HepG2 (cell line): ENCODE results near the gene PLEKHH3. TPM values are rescaled to one million over a fixed set of nuclear protein-coding genes. Genes with fewer than 3 reads are reported as not detected.

Experiments
- ATAC-seq: fragments of 200-7000 bp; cut with Tn5 transposase; 3 replicates; pipeline ENCODE4 v1.9.1; 2020; ENCODE audit warnings: mild to moderate bottlenecking, moderate library complexity
- BruUV-seq: library from RNA; stranded (reverse); fragments of 400-500 nt; replicated peaks from 2 replicates; lab custom pipeline; 2021; lab: Mats Ljungman, UMichigan
- CTCF ChIA-PET: fragments of 300-600 bp; formaldehyde crosslinking; extraction: SDS; loops from one replicate; lab custom pipeline; 2021; ENCODE audit warnings: low total read pairs, inconsistent platforms, low intra/inter-chr PET ratio; lab: Yijun Ruan, JAX
- POLR2A ChIA-PET: fragments of 350-600 bp; sonication (Branson Sonifier 250); formaldehyde crosslinking; loops from one replicate; lab custom pipeline; 2020; ENCODE audit warnings: antibody characterized with exemption, inconsistent platforms; lab: Yijun Ruan, JAX
- DNase-seq: peaks from one replicate; pipeline ENCODE4 v3.0.0-alpha.2; 2015; ENCODE audit warnings: low spot score
- FAIRE-seq: peaks from 3 replicates; lab custom pipeline; 2011; peaks lifted over from hg19 to GRCh38; lab: Jason Lieb, UNC
- H2AFZ ChIP-seq: one replicate; pipeline ENCODE4 v1.6.1; 2011; ENCODE audit warnings: low read length, inconsistent platforms
- H3K27ac ChIP-seq: fragments of 300-600 bp; 3 replicates; pipeline ENCODE4 v1.8.0; 2011; ENCODE audit warnings: mixed run types, mild to moderate bottlenecking, mixed read lengths, low read length, inconsistent platforms; ENCODE audit not compliant: insufficient read depth; ENCODE audit errors: extremely low read length
- H3K27me3 ChIP-seq, 2 experiments: fragments of 200-600 bp in 1 of 2; 2 replicates in 1 of 2; 3 replicates in 1 of 2; pipeline versions ENCODE4 v1.6.0 to v1.8.0; 2011; ENCODE audit warnings: low read length in 2 of 2, mild to moderate bottlenecking in 2 of 2, moderate library complexity in 2 of 2, inconsistent platforms in 1 of 2; ENCODE audit not compliant: insufficient read depth in 2 of 2, control insufficient read depth in 1 of 2
- H3K36me3 ChIP-seq, 2 experiments: fragments of 200-600 bp in 1 of 2; replicated peaks in 1 of 2; 2 replicates in 1 of 2; 3 replicates in 1 of 2; pipeline versions ENCODE4 v1.5.1 to v1.8.0; 2011; ENCODE audit warnings: low read length in 2 of 2, inconsistent platforms in 1 of 2; ENCODE audit not compliant: insufficient read depth in 2 of 2, control insufficient read depth in 1 of 2
- H3K4me1 ChIP-seq: 2 replicates; pipeline ENCODE4 v1.5.1; 2012; ENCODE audit warnings: low read length, inconsistent platforms; ENCODE audit not compliant: insufficient read depth
- H3K4me2 ChIP-seq: 2 replicates; pipeline ENCODE4 v1.6.0; 2011; ENCODE audit warnings: low read depth, low read length, inconsistent platforms
- H3K4me3 ChIP-seq, 3 experiments: fragments of 200-600 bp in 1 of 3; sonication (generic), shearing (Covaris generic) in 1 of 3; replicated peaks in 1 of 3; 2 replicates each; pipeline ENCODE4 v1.5.1; 2011 to 2016; ENCODE audit warnings: low read length in 3 of 3, inconsistent platforms in 2 of 3, low read depth in 2 of 3, mild to moderate bottlenecking in 2 of 3, control low read depth in 1 of 3, mixed read lengths in 1 of 3; ENCODE audit not compliant: insufficient read depth in 1 of 3
- H3K79me2 ChIP-seq: one replicate; pipeline ENCODE4 v1.6.1; 2011; ENCODE audit warnings: low read length, inconsistent platforms; ENCODE audit not compliant: insufficient read depth
- H3K9ac ChIP-seq: 2 replicates; pipeline ENCODE4 v1.6.0; 2011; ENCODE audit warnings: mild to moderate bottlenecking, low read depth, low read length, inconsistent platforms; ENCODE audit not compliant: insufficient read depth
- H3K9me3 ChIP-seq: 2 replicates; pipeline ENCODE4 v1.5.1; 2012; ENCODE audit warnings: mild to moderate bottlenecking, low read length
- H4K20me1 ChIP-seq: 2 replicates; pipeline ENCODE4 v1.6.0; 2011; ENCODE audit warnings: inconsistent platforms, mild to moderate bottlenecking, low read length, moderate library complexity; ENCODE audit not compliant: insufficient read depth
- ESRRA ChIP-seq: sonication (generic); formaldehyde crosslinking; IDR thresholded peaks from 2 replicates; pipeline ENCODE4 v1.5.1; 2020; ENCODE audit warnings: mild to moderate bottlenecking, low read depth, missing genetic modification reagents
- GATA4 ChIP-seq: sonication (generic); IDR thresholded peaks from 2 replicates; pipeline ENCODE4 v1.6.1; 2016; ENCODE audit warnings: antibody characterized with exemption, low read depth, borderline replicate concordance
- HOMEZ ChIP-seq: IDR thresholded peaks from 2 replicates; pipeline ENCODE4 v1.6.1; 2016; ENCODE audit warnings: low read depth
- TRIM24 ChIP-seq: sonication (generic); formaldehyde crosslinking; IDR thresholded peaks from 2 replicates; pipeline ENCODE4 v1.8.0; 2022; ENCODE audit warnings: mild to moderate bottlenecking, missing genetic modification reagents
- ZNF7 ChIP-seq: IDR thresholded peaks from 2 replicates; pipeline ENCODE4 v1.6.1; 2016; ENCODE audit warnings: missing biosample characterization, missing genetic modification reagents
- WGBS: methylation state at CpG from one replicate; pipeline ENCODE4 v1.1.6; 2017; ENCODE audit warnings: low lambda C conversion rate; 5-methylcytosine and 5-hydroxymethylcytosine counted together
- in situ Hi-C: cut with HindIII; loops from 2 replicates; pipeline ENCODE4 v1.10.0; 2017; ENCODE audit warnings: low pct_unique_long_range_greater_than_20kb; ENCODE audit not compliant: extremely low pct_ligation_motif_present
- intact Hi-C: fragments of 100-400 bp; cut with micrococcal nuclease; formaldehyde crosslinking; loops from one replicate; pipeline ENCODE4 v1.10.0; 2022; ENCODE audit not compliant: unreplicated experiment
- polyA plus RNA-seq, 8 experiments: library from polyadenylated mRNA; depleted of rRNA in 3 of 8; stranded (reverse) in 7 of 8; unstranded in 1 of 8; fragments of >200 nt; fragmentation: Illumina TruSeq in 4 of 8; extraction: Trizol in 4 of 8; gene quantifications; 2 replicates each; pipeline versions ENCODE4 v1.2.1 to v1.2.3, GENCODE V29; 2011 to 2016; ENCODE audit warnings: low read depth in 4 of 8, missing spikeins in 1 of 8, mixed read lengths in 1 of 8; ENCODE audit not compliant: insufficient read depth in 1 of 8
- total RNA-seq, 5 experiments: library from RNA; depleted of rRNA; stranded (reverse); fragments of >200 nt; fragmentation: Illumina TruSeq; extraction: Trizol; gene quantifications; 2 replicates each; pipeline ENCODE4 v1.2.3, GENCODE V29; 2016; ENCODE audit warnings: low read depth in 1 of 5
- TF ChIP-seq, protein P1 (sequence below): sonication (generic); formaldehyde crosslinking; IDR thresholded peaks from 2 replicates; pipeline ENCODE4 v1.5.0; 2020; ENCODE audit warnings: mild to moderate bottlenecking, missing genetic modification reagents

Gene PLEKHH3
- total and polyA plus RNA-seq, 2 of the 13 experiments (the other 11 are each of a cell fraction or from before 2014, with no cell fraction given) = 6.0 to 19.9 TPM

GRCh38 chr17:42651392-42651791 is 25.4 kb downstream of the PLEKHH3 start:
- intact Hi-C loops = no loop called here
- in situ Hi-C loops = no loop called here
- peaks cover 0 to 9% of the 10 kb centered on the region in 2 experiments; a peak in 3 of 5 replicates for H3K27me3 ChIP-seq
- ChIA-PET POLR2A (interaction anchor here (0.6 to 0.8 kb wide), 2 partner anchors 11 to 42 kb away, joined by 3 to 5 read pairs; partner anchors contain the start of genes RETREG3 and TUBG1), CTCF (no interaction called here)
- no peaks in the 10 kb centered on the region for H3K9me3 ChIP-seq
- H3K4me1 ChIP-seq = peaks cover 33% of the 10 kb centered on the region
- no peak overlapping the region for H3K9ac ChIP-seq
- no peak; the same call in 2 of the 3 replicates for ATAC-seq
- H3K79me2 ChIP-seq = no peaks in the 10 kb centered on the region
- H3K4me3 ChIP-seq = no peak overlapping the region
- no peaks in the 10 kb centered on the region for H4K20me1 ChIP-seq
- 48% methylated on average over 4 of the region's 4 CpGs for WGBS
- DNase-seq = no peak
- no peak overlapping the region for H3K27ac ChIP-seq
- no peak overlapping the region for H3K4me2 ChIP-seq
- BruUV-seq = no TSS peak
- FAIRE-seq = no peak
- no peak overlapping the region for H2AFZ ChIP-seq
- H3K36me3 ChIP-seq = no peaks in the 10 kb centered on the region
- TF ChIP-seq HOMEZ (CRISPR knock-in tag) (no peak), TRIM24 (no peak), ESRRA (CRISPR knock-in tag) (no peak), GATA4 (no peak), ZNF7 (CRISPR knock-in tag) (peak; percentile 86)
- TF ChIP-seq, protein P1, sequence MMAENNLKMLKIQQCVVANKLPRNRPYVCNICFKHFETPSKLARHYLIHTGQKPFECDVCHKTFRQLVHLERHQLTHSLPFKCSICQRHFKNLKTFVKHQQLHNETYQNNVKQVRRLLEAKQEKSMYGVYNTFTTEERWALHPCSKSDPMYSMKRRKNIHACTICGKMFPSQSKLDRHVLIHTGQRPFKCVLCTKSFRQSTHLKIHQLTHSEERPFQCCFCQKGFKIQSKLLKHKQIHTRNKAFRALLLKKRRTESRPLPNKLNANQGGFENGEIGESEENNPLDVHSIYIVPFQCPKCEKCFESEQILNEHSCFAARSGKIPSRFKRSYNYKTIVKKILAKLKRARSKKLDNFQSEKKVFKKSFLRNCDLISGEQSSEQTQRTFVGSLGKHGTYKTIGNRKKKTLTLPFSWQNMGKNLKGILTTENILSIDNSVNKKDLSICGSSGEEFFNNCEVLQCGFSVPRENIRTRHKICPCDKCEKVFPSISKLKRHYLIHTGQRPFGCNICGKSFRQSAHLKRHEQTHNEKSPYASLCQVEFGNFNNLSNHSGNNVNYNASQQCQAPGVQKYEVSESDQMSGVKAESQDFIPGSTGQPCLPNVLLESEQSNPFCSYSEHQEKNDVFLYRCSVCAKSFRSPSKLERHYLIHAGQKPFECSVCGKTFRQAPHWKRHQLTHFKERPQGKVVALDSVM = 0 out of 2 replicates have a peak, but pooled peaks have one; percentile 4
